ENCODE measurements around the gene MAML3. TPM values are rescaled to one million over a fixed set of nuclear protein-coding genes. Genes with fewer than 3 reads are reported as not detected.

MAML3 gene
- polyA plus RNA-seq, 1 donor (not counting 4 experiments of a cell fraction or from before 2014, with no cell fraction given): 0.68 TPM

DNA sequence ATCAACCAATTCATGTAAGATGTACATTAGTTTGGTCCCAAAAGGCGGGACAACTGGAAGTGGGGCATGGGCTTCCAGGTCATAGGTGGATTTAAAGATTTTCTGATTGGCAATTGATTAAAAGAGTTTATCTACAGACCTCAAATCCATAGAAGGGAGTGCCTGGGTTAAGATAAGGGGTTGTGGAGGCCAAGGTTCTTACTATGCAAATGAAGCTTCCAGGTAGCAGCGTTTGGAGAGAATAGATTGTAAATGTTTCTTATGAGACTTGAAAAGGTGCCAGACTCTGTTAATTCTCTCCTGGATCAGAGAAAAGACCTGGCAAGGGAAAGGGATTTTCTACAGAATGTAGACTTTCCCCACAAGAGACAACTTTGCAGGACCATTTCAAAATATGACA lies 485.9 kb downstream of the MAML3 start:
- no peaks in the 10 kb centered on the region for H3K36me3 ChIP-seq (ENCODE audit: control insufficient read depth in 2 of 2, extremely low read depth in 1 of 2, insufficient read depth in 2 of 2, low read length in 2 of 2)
- H3K27me3 ChIP-seq (ENCODE audit: control insufficient read depth, extremely low read depth, insufficient read depth, low read length): no peaks in the 10 kb centered on the region
- no peak overlapping the region for H3K9ac ChIP-seq (ENCODE audit: control insufficient read depth, extremely low read depth, insufficient read depth, low read length)
- H3K4me1 ChIP-seq (ENCODE audit: control insufficient read depth, extremely low read depth, insufficient read depth, low read length): peaks cover 11% of the 10 kb centered on the region
- TF ChIP-seq, protein P1, sequence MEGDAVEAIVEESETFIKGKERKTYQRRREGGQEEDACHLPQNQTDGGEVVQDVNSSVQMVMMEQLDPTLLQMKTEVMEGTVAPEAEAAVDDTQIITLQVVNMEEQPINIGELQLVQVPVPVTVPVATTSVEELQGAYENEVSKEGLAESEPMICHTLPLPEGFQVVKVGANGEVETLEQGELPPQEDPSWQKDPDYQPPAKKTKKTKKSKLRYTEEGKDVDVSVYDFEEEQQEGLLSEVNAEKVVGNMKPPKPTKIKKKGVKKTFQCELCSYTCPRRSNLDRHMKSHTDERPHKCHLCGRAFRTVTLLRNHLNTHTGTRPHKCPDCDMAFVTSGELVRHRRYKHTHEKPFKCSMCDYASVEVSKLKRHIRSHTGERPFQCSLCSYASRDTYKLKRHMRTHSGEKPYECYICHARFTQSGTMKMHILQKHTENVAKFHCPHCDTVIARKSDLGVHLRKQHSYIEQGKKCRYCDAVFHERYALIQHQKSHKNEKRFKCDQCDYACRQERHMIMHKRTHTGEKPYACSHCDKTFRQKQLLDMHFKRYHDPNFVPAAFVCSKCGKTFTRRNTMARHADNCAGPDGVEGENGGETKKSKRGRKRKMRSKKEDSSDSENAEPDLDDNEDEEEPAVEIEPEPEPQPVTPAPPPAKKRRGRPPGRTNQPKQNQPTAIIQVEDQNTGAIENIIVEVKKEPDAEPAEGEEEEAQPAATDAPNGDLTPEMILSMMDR (optimal IDR thresholded peaks at IDR 0.05 in 1 of 3, IDR thresholded peaks at IDR 0.05 in 1 of 3, conservative IDR thresholded peaks at IDR 0.05 in 1 of 3; ENCODE audit: extremely low read depth in 1 of 3, insufficient read depth in 2 of 3, low read length in 3 of 3): no peak
- TF ChIP-seq EZH2 (IDR thresholded peaks at IDR 0.05; ENCODE audit: low read length): no peak
- no peak overlapping the region for H2AFZ ChIP-seq (ENCODE audit: control insufficient read depth, low read length)
- no peak overlapping the region for H3K4me3 ChIP-seq (ENCODE audit: control insufficient read depth in 2 of 3, extremely low read depth in 1 of 3, insufficient read depth in 2 of 3, low read depth in 1 of 3, low read length in 3 of 3)
- no peaks in the 10 kb centered on the region for H3K9me3 ChIP-seq (ENCODE audit: control insufficient read depth, low read depth, low read length)
- no peaks in the 10 kb centered on the region for H4K20me1 ChIP-seq (ENCODE audit: control insufficient read depth, extremely low read depth, insufficient read depth, low read length)
- no peak overlapping the region for H3K4me2 ChIP-seq (ENCODE audit: control insufficient read depth, extremely low read depth, insufficient read depth, low read depth, low read length)
- FAIRE-seq (no peak), DNase-seq (ENCODE audit: low read depth, low spot score) (no peak)
- H3K27ac ChIP-seq (ENCODE audit: control insufficient read depth, insufficient read depth, low read length): no peak overlapping the region
- dilution Hi-C loops (cut with MboI; ENCODE audit: extremely low pct_ligation_motif_present, low sequenced_read_pairs): no loop called here
- H3K9me1 ChIP-seq (ENCODE audit: control insufficient read depth, extremely low read depth, insufficient read depth, low read length): no peaks in the 10 kb centered on the region
- H3K79me2 ChIP-seq (ENCODE audit: control insufficient read depth, insufficient read depth, low read length): peaks cover 4% of the 10 kb centered on the region

Other genes with a start within 250 kb of the MAML3 start
- 47.2 to 92.1 TPM (median 49.9 TPM) in 3 replicates for gene SCOC, start 219.5 kb upstream of the MAML3 start, polyA plus RNA-seq